HepG2 (cell line): ENCODE measurements around the gene RPS27L. TPM values are rescaled to one million over a fixed set of nuclear protein-coding genes. Genes with fewer than 3 reads are reported as not detected.

Experiments used
- HNRNPL ChIP-seq: fragments of 200-400 bp; formaldehyde crosslinking; IDR thresholded peaks from 2 replicates; pipeline ENCODE4 v1.6.1; 2017; ENCODE audit warnings: mild to moderate bottlenecking, low read depth, low read length
- MAFK ChIP-seq, 2 experiments: IDR thresholded peaks in 1 of 2; conservative IDR thresholded peaks in 1 of 2; 2 replicates each; pipeline ENCODE4 v1.6.1; 2011; ENCODE audit warnings: improper control_type of control experiment in 2 of 2, low read length in 2 of 2
- SALL2 ChIP-seq: sonication (generic); formaldehyde crosslinking; IDR thresholded peaks from 2 replicates; pipeline ENCODE4 v1.8.1; 2023; ENCODE audit warnings: mild to moderate bottlenecking, missing genetic modification reagents, inconsistent platforms
- TBX2 ChIP-seq: sonication (generic); formaldehyde crosslinking; IDR thresholded peaks from 2 replicates; pipeline ENCODE4 v1.5.0; 2020; ENCODE audit warnings: missing genetic modification reagents, mild to moderate bottlenecking, borderline replicate concordance
- U2AF1 ChIP-seq: fragments of 200-400 bp; formaldehyde crosslinking; optimal IDR thresholded peaks from 2 replicates; pipeline ENCODE3; 2017; ENCODE audit warnings: mild to moderate bottlenecking, low read depth, low read length
- ZC3H4 ChIP-seq: sonication (generic); formaldehyde crosslinking; IDR thresholded peaks from 2 replicates; pipeline ENCODE4 v1.4.0; 2020; ENCODE audit warnings: missing genetic modification reagents, borderline replicate concordance
- ZEB1 ChIP-seq: IDR thresholded peaks from 2 replicates; pipeline ENCODE4 v1.6.1; 2012; ENCODE audit warnings: mild to moderate bottlenecking, low read depth, inconsistent platforms; ENCODE audit not compliant: insufficient replicate concordance
- ZNF329 ChIP-seq: sonication (generic); formaldehyde crosslinking; IDR thresholded peaks from 2 replicates; pipeline ENCODE4 v1.9.0; 2021; ENCODE audit warnings: low read depth, mild to moderate bottlenecking, missing genetic modification reagents
- ZNF451 ChIP-seq: sonication (generic); formaldehyde crosslinking; IDR thresholded peaks from 2 replicates; pipeline ENCODE4 v1.5.0; 2020; ENCODE audit warnings: mild to moderate bottlenecking, missing genetic modification reagents
- ZNF558 ChIP-seq: sonication (generic); formaldehyde crosslinking; IDR thresholded peaks from 2 replicates; pipeline ENCODE4 v1.9.0; 2022; ENCODE audit warnings: mild to moderate bottlenecking, missing genetic modification reagents, borderline replicate concordance
- ZNF724P ChIP-seq: sonication (generic); formaldehyde crosslinking; IDR thresholded peaks from 2 replicates; pipeline ENCODE4 v1.8.0; 2022; ENCODE audit warnings: missing genetic modification reagents, borderline replicate concordance
- ZNF737 ChIP-seq: sonication (generic); formaldehyde crosslinking; IDR thresholded peaks from 2 replicates; pipeline ENCODE4 v1.5.0; 2020; ENCODE audit warnings: missing genetic modification reagents, mild to moderate bottlenecking, borderline replicate concordance
- ZNF839 ChIP-seq: sonication (generic); formaldehyde crosslinking; IDR thresholded peaks from 2 replicates; pipeline ENCODE4 v1.4.0; 2020; ENCODE audit warnings: missing genetic modification reagents, mild to moderate bottlenecking, borderline replicate concordance
- ZNF891 ChIP-seq: sonication (generic); formaldehyde crosslinking; IDR thresholded peaks from 2 replicates; pipeline ENCODE4 v1.5.0; 2020; ENCODE audit warnings: mild to moderate bottlenecking, missing genetic modification reagents
- ZSCAN9 ChIP-seq: IDR thresholded peaks from 2 replicates; pipeline ENCODE4 v1.6.1; 2016; ENCODE audit warnings: borderline replicate concordance
- polyA plus RNA-seq, 8 experiments: library from polyadenylated mRNA; depleted of rRNA in 3 of 8; stranded (reverse) in 7 of 8; unstranded in 1 of 8; fragments of >200 nt; fragmentation: Illumina TruSeq in 4 of 8; extraction: Trizol in 4 of 8; gene quantifications; 2 replicates each; pipeline versions ENCODE4 v1.2.1 to v1.2.3, GENCODE V29; 2011 to 2016; ENCODE audit warnings: low read depth in 4 of 8, missing spikeins in 1 of 8, mixed read lengths in 1 of 8; ENCODE audit not compliant: insufficient read depth in 1 of 8
- total RNA-seq, 5 experiments: library from RNA; depleted of rRNA; stranded (reverse); fragments of >200 nt; fragmentation: Illumina TruSeq; extraction: Trizol; gene quantifications; 2 replicates each; pipeline ENCODE4 v1.2.3, GENCODE V29; 2016; ENCODE audit warnings: low read depth in 1 of 5
- TF ChIP-seq, protein P1 (sequence below): sonication (generic); formaldehyde crosslinking; IDR thresholded peaks from 2 replicates; pipeline ENCODE4 v1.4.0; 2020; ENCODE audit warnings: missing genetic modification reagents, borderline replicate concordance
- TF ChIP-seq, protein P2 (sequence below): IDR thresholded peaks from 2 replicates; pipeline ENCODE4 v1.6.1; 2018; ENCODE audit warnings: missing genetic modification reagents
- TF ChIP-seq, protein P3 (sequence below): sonication (generic); formaldehyde crosslinking; IDR thresholded peaks from 2 replicates; pipeline ENCODE4 v1.4.0; 2020; ENCODE audit warnings: missing genetic modification reagents, mild to moderate bottlenecking, borderline replicate concordance
- TF ChIP-seq, protein P4 (sequence below): sonication (generic); formaldehyde crosslinking; conservative IDR thresholded peaks from 2 replicates; pipeline ENCODE4 v1.8.1; 2023; ENCODE audit warnings: missing genetic modification reagents

RPS27L gene
- total and polyA plus RNA-seq, 2 of the 13 experiments (the other 11 are each of a cell fraction or from before 2014, with no cell fraction given): 231 to 433 TPM

DNA sequence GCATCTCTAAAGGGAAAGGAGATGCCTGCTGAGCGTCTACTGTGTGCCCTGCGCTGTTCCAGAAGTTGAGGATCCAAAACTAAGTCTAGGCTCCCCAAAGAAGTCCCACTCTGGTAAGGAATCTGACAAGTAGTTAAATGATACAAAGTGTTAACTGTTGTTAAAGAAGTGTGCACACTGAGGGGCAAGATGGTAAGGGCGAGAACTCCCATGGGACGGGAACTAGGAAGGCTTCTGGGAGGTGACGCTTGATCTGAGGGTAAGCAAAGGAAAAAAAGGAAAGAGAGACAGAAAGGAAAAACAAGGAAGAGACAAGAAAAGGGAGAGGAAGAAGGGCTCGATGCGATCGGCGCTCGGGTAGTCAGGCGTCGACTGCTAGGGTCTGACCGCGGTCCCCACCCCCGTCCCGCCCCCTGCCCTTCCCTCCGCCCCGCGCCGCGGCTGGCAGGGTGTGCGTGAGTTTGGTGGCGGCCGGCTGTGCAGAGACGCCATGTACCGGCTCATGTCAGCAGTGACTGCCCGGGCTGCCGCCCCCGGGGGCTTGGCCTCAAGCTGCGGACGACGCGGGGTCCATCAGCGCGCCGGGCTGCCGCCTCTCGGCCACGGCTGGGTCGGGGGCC lies 35.8 kb downstream of the RPS27L start, which contains the start of gene LACTB (continued):
- TF ChIP-seq, protein P1, sequence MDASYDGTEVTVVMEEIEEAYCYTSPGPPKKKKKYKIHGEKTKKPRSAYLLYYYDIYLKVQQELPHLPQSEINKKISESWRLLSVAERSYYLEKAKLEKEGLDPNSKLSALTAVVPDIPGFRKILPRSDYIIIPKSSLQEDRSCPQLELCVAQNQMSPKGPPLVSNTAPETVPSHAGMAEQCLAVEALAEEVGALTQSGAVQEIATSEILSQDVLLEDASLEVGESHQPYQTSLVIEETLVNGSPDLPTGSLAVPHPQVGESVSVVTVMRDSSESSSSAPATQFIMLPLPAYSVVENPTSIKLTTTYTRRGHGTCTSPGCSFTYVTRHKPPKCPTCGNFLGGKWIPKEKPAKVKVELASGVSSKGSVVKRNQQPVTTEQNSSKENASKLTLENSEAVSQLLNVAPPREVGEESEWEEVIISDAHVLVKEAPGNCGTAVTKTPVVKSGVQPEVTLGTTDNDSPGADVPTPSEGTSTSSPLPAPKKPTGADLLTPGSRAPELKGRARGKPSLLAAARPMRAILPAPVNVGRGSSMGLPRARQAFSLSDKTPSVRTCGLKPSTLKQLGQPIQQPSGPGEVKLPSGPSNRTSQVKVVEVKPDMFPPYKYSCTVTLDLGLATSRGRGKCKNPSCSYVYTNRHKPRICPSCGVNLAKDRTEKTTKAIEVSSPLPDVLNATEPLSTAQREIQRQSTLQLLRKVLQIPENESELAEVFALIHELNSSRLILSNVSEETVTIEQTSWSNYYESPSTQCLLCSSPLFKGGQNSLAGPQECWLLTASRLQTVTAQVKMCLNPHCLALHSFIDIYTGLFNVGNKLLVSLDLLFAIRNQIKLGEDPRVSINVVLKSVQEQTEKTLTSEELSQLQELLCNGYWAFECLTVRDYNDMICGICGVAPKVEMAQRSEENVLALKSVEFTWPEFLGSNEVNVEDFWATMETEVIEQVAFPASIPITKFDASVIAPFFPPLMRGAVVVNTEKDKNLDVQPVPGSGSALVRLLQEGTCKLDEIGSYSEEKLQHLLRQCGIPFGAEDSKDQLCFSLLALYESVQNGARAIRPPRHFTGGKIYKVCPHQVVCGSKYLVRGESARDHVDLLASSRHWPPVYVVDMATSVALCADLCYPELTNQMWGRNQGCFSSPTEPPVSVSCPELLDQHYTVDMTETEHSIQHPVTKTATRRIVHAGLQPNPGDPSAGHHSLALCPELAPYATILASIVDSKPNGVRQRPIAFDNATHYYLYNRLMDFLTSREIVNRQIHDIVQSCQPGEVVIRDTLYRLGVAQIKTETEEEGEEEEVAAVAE (CRISPR knock-in tag): no peak
- TF ChIP-seq, protein P2, sequence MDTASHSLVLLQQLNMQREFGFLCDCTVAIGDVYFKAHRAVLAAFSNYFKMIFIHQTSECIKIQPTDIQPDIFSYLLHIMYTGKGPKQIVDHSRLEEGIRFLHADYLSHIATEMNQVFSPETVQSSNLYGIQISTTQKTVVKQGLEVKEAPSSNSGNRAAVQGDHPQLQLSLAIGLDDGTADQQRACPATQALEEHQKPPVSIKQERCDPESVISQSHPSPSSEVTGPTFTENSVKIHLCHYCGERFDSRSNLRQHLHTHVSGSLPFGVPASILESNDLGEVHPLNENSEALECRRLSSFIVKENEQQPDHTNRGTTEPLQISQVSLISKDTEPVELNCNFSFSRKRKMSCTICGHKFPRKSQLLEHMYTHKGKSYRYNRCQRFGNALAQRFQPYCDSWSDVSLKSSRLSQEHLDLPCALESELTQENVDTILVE (CRISPR knock-in tag): 0 out of 2 replicates have a peak, but pooled peaks have one; percentile 21
- TF ChIP-seq ZNF451 (no peak), ZNF558 (CRISPR knock-in tag) (no peak), TBX2 (CRISPR knock-in tag) (no peak), ZC3H4 (CRISPR knock-in tag) (no peak), HNRNPL (no peak), ZEB1 (no peak), ZNF329 (CRISPR knock-in tag) (no peak), ZNF724P (no peak), ZNF839 (CRISPR knock-in tag) (no peak), SALL2 (peak; percentile 39; the same call in 1 of the 2 replicates), MAFK (conservative IDR thresholded peaks at IDR 0.05 in 1 of 2, IDR thresholded peaks at IDR 0.05 in 1 of 2; ENCODE audit: low read length in 2 of 2) (no peak), ZNF891 (CRISPR knock-in tag) (no peak), ZNF737 (no peak), U2AF1 (no peak), ZSCAN9 (CRISPR knock-in tag) (no peak)
- TF ChIP-seq, protein P3, sequence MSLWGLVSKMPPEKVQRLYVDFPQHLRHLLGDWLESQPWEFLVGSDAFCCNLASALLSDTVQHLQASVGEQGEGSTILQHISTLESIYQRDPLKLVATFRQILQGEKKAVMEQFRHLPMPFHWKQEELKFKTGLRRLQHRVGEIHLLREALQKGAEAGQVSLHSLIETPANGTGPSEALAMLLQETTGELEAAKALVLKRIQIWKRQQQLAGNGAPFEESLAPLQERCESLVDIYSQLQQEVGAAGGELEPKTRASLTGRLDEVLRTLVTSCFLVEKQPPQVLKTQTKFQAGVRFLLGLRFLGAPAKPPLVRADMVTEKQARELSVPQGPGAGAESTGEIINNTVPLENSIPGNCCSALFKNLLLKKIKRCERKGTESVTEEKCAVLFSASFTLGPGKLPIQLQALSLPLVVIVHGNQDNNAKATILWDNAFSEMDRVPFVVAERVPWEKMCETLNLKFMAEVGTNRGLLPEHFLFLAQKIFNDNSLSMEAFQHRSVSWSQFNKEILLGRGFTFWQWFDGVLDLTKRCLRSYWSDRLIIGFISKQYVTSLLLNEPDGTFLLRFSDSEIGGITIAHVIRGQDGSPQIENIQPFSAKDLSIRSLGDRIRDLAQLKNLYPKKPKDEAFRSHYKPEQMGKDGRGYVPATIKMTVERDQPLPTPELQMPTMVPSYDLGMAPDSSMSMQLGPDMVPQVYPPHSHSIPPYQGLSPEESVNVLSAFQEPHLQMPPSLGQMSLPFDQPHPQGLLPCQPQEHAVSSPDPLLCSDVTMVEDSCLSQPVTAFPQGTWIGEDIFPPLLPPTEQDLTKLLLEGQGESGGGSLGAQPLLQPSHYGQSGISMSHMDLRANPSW (CRISPR knock-in tag): no peak
- TF ChIP-seq, protein P4, sequence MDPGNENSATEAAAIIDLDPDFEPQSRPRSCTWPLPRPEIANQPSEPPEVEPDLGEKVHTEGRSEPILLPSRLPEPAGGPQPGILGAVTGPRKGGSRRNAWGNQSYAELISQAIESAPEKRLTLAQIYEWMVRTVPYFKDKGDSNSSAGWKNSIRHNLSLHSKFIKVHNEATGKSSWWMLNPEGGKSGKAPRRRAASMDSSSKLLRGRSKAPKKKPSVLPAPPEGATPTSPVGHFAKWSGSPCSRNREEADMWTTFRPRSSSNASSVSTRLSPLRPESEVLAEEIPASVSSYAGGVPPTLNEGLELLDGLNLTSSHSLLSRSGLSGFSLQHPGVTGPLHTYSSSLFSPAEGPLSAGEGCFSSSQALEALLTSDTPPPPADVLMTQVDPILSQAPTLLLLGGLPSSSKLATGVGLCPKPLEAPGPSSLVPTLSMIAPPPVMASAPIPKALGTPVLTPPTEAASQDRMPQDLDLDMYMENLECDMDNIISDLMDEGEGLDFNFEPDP (CRISPR knock-in tag): no peak
